ENCODE results near the gene MLLT3.

The MLLT3 gene

GRCh38 chr9:20363233-20363632 is 259.1 kb downstream of the MLLT3 start:
- Histone ChIP-seq H4K20me1 (ENCODE audit: insufficient read depth, low read length) (no peaks in the 10 kb centered on the region), H3K9ac (ENCODE audit: low read depth, low read length) (no peak overlapping the region), H3K4me3 (ENCODE audit: low read depth in 1 of 2, low read length in 2 of 2) (no peak overlapping the region), H2AFZ (ENCODE audit: low read depth, low read length) (no peak overlapping the region), H3K9me3 (ENCODE audit: insufficient read depth, low read length, severe bottlenecking) (no peaks in the 10 kb centered on the region), H3K79me2 (ENCODE audit: insufficient read depth, low read length) (peaks cover 3% of the 10 kb centered on the region; the same call in 1 of the 2 replicates), H3K4me1 (ENCODE audit: insufficient read depth, low read length) (no peaks in the 10 kb centered on the region), H3K4me2 (ENCODE audit: insufficient read depth, low read length) (no peak overlapping the region), H3K27ac (ENCODE audit: low read length) (no peak overlapping the region), H3K36me3 (ENCODE audit: insufficient read depth, low read length) (peaks cover 24% of the 10 kb centered on the region), H3K27me3 (ENCODE audit: insufficient read depth, low read length, poor library complexity) (no peaks in the 10 kb centered on the region)
- ATAC-seq (ENCODE audit: insufficient read depth, low read depth) (no peak), DNase-seq (no peak)
- TF ChIP-seq, protein P1, sequence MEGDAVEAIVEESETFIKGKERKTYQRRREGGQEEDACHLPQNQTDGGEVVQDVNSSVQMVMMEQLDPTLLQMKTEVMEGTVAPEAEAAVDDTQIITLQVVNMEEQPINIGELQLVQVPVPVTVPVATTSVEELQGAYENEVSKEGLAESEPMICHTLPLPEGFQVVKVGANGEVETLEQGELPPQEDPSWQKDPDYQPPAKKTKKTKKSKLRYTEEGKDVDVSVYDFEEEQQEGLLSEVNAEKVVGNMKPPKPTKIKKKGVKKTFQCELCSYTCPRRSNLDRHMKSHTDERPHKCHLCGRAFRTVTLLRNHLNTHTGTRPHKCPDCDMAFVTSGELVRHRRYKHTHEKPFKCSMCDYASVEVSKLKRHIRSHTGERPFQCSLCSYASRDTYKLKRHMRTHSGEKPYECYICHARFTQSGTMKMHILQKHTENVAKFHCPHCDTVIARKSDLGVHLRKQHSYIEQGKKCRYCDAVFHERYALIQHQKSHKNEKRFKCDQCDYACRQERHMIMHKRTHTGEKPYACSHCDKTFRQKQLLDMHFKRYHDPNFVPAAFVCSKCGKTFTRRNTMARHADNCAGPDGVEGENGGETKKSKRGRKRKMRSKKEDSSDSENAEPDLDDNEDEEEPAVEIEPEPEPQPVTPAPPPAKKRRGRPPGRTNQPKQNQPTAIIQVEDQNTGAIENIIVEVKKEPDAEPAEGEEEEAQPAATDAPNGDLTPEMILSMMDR (IDR thresholded peaks at IDR 0.05; ENCODE audit: borderline replicate concordance, extremely low read depth, low read length, poor library complexity, severe bottlenecking), result no peak
- TF ChIP-seq EZH2 (IDR thresholded peaks at IDR 0.05; ENCODE audit: borderline replicate concordance, low read depth, low read length, severe bottlenecking), result no peak

GRCh38 chr9:20361656-20362570 is 260.4 kb downstream of the MLLT3 start:
- Histone ChIP-seq H3K9ac (ENCODE audit: low read depth, low read length) (no peak overlapping the region), H4K20me1 (ENCODE audit: insufficient read depth, low read length) (no peaks in the 10 kb centered on the region), H3K27ac (ENCODE audit: low read length) (no peak overlapping the region), H3K27me3 (ENCODE audit: insufficient read depth, low read length, poor library complexity) (no peaks in the 10 kb centered on the region), H3K4me3 (ENCODE audit: low read depth in 1 of 2, low read length in 2 of 2) (no peak overlapping the region), H2AFZ (ENCODE audit: low read depth, low read length) (no peak overlapping the region), H3K4me1 (ENCODE audit: insufficient read depth, low read length) (no peaks in the 10 kb centered on the region), H3K9me3 (ENCODE audit: insufficient read depth, low read length, severe bottlenecking) (no peaks in the 10 kb centered on the region), H3K36me3 (ENCODE audit: insufficient read depth, low read length) (peaks cover 24% of the 10 kb centered on the region), H3K4me2 (ENCODE audit: insufficient read depth, low read length) (no peak overlapping the region), H3K79me2 (ENCODE audit: insufficient read depth, low read length) (no peaks in the 10 kb centered on the region)
- ATAC-seq (ENCODE audit: insufficient read depth, low read depth), result no peak
- TF ChIP-seq EZH2 (IDR thresholded peaks at IDR 0.05; ENCODE audit: borderline replicate concordance, low read depth, low read length, severe bottlenecking), result no peak
- TF ChIP-seq, protein P1 (IDR thresholded peaks at IDR 0.05; ENCODE audit: borderline replicate concordance, extremely low read depth, low read length, poor library complexity, severe bottlenecking), result no peak
- DNase-seq, result no peak

- no peak for TF ChIP-seq EZH2 (IDR thresholded peaks at IDR 0.05; ENCODE audit: borderline replicate concordance, low read depth, low read length, severe bottlenecking)
- TF ChIP-seq, protein P1 (IDR thresholded peaks at IDR 0.05; ENCODE audit: borderline replicate concordance, extremely low read depth, low read length, poor library complexity, severe bottlenecking), result no peak
Observed at GRCh38 chr9:20361229-20361628, 261.1 kb downstream of the MLLT3 start.

More at GRCh38 chr9:20361229-20361628, 261.1 kb downstream of the MLLT3 start:
- no peaks in the 10 kb centered on the region for H4K20me1 ChIP-seq (ENCODE audit: insufficient read depth, low read length)
- DNase-seq, result no peak
- H3K4me3 ChIP-seq (ENCODE audit: low read depth in 1 of 2, low read length in 2 of 2), result no peak overlapping the region
- H3K4me1 ChIP-seq (ENCODE audit: insufficient read depth, low read length), result 0 out of 2 replicates have a peak, but pooled peaks cover 4% of the 10 kb centered on the region
- ATAC-seq (ENCODE audit: insufficient read depth, low read depth), result no peak
- no peaks in the 10 kb centered on the region for H3K9me3 ChIP-seq (ENCODE audit: insufficient read depth, low read length, severe bottlenecking)
- H3K79me2 ChIP-seq (ENCODE audit: insufficient read depth, low read length), result no peaks in the 10 kb centered on the region
- no peak overlapping the region for H3K4me2 ChIP-seq (ENCODE audit: insufficient read depth, low read length)
- no peak overlapping the region for H3K9ac ChIP-seq (ENCODE audit: low read depth, low read length)
- H3K27ac ChIP-seq (ENCODE audit: low read length), result no peak overlapping the region
- no peaks in the 10 kb centered on the region for H3K27me3 ChIP-seq (ENCODE audit: insufficient read depth, low read length, poor library complexity)
- no peak overlapping the region for H2AFZ ChIP-seq (ENCODE audit: low read depth, low read length)
- H3K36me3 ChIP-seq (ENCODE audit: insufficient read depth, low read length), result peaks cover 28% of the 10 kb centered on the region

Measured in DND-41 (cell line).